ENCODE data around the gene ADAMTS2. TPM values are rescaled to one million over a fixed set of nuclear protein-coding genes. Genes with fewer than 3 reads are reported as not detected.

ADAMTS2 gene
- total and polyA plus RNA-seq, 2 donors (not counting 3 experiments of a cell fraction or from before 2014, with no cell fraction given) = not detected

GRCh38 chr5:179254638-179255271, 90.5 kb downstream of the ADAMTS2 start:
- Histone ChIP-seq H3K9ac (replicated peaks; ENCODE audit: extremely low read depth, insufficient read depth, low read length) (no peak overlapping the region), H3K4me3 (replicated peaks in 1 of 3; ENCODE audit: insufficient read depth in 1 of 3, low read depth in 1 of 3, low read length in 3 of 3) (no peak overlapping the region), H3K4me1 (ENCODE audit: control insufficient read depth, extremely low read depth, insufficient read depth, low read length) (no peaks in the 10 kb centered on the region), H3K9me1 (replicated peaks; ENCODE audit: control insufficient read depth, extremely low read depth, insufficient read depth, low read length) (no peaks in the 10 kb centered on the region), H3K36me3 (ENCODE audit: control insufficient read depth in 2 of 2, extremely low read depth in 1 of 2, insufficient read depth in 2 of 2, low read length in 2 of 2) (no peaks in the 10 kb centered on the region), H2AFZ (ENCODE audit: low read depth, low read length) (no peak overlapping the region), H3K79me2 (ENCODE audit: control insufficient read depth, insufficient read depth, low read length) (no peaks in the 10 kb centered on the region), H3K9me3 (replicated peaks; ENCODE audit: control insufficient read depth, insufficient read depth, low read length) (peaks cover 11% of the 10 kb centered on the region), H3K27ac (ENCODE audit: insufficient read depth, low read depth, low read length) (no peak overlapping the region), H3K27me3 (ENCODE audit: control insufficient read depth in 2 of 2, insufficient read depth in 2 of 2, low read length in 2 of 2) (no peaks in the 10 kb centered on the region), H4K20me1 (replicated peaks; ENCODE audit: control insufficient read depth, extremely low read depth, insufficient read depth, low read length) (no peaks in the 10 kb centered on the region), H3K4me2 (ENCODE audit: insufficient read depth, low read length) (no peak overlapping the region)
- intact Hi-C loops (cut with micrococcal nuclease) (no loop called here), dilution Hi-C loops (cut with MboI; ENCODE audit: extremely low pct_ligation_motif_present, low sequenced_read_pairs) (no loop called here)
- BruUV-seq (replicated peaks) = no TSS peak
- ChIA-PET CTCF (no interaction called here), POLR2A (no interaction called here)
- no peak for TF ChIP-seq POLR2A (IDR thresholded peaks at IDR 0.05; ENCODE audit: low read depth, low read length)
- FAIRE-seq (no peak), DNase-seq (ENCODE audit: low read depth, low spot score) (no peak)

DNA sequence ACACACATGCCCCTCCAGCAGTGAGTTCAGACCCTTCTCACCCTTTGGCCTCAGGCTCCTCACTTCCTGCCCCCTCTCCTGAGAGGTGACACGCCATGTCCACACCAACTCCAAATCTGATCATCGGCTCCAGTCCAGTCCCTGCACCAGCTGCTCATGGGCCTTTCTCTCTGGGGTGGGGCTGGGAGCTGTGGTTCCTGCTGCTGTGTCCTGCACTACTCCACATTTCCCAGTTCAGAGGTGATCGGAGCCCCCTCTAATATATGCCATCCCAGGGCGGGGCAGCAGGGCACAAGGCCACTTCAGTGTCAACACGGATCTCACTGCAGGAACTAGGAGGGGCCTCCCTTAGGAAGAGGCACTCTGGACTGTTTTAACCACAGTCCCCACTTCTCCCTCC, 91.5 kb downstream of the ADAMTS2 start:
- Histone ChIP-seq H3K36me3 (ENCODE audit: control insufficient read depth in 2 of 2, extremely low read depth in 1 of 2, insufficient read depth in 2 of 2, low read length in 2 of 2) (no peaks in the 10 kb centered on the region), H2AFZ (ENCODE audit: low read depth, low read length) (no peak overlapping the region), H4K20me1 (replicated peaks; ENCODE audit: control insufficient read depth, extremely low read depth, insufficient read depth, low read length) (no peaks in the 10 kb centered on the region), H3K9ac (replicated peaks; ENCODE audit: extremely low read depth, insufficient read depth, low read length) (no peak overlapping the region), H3K4me3 (replicated peaks in 1 of 3; ENCODE audit: insufficient read depth in 1 of 3, low read depth in 1 of 3, low read length in 3 of 3) (no peak overlapping the region), H3K27me3 (ENCODE audit: control insufficient read depth in 2 of 2, insufficient read depth in 2 of 2, low read length in 2 of 2) (no peaks in the 10 kb centered on the region), H3K4me1 (ENCODE audit: control insufficient read depth, extremely low read depth, insufficient read depth, low read length) (no peaks in the 10 kb centered on the region), H3K9me3 (replicated peaks; ENCODE audit: control insufficient read depth, insufficient read depth, low read length) (peaks cover 6% of the 10 kb centered on the region), H3K27ac (ENCODE audit: insufficient read depth, low read depth, low read length) (no peak overlapping the region), H3K4me2 (ENCODE audit: insufficient read depth, low read length) (no peak overlapping the region), H3K79me2 (ENCODE audit: control insufficient read depth, insufficient read depth, low read length) (no peaks in the 10 kb centered on the region), H3K9me1 (replicated peaks; ENCODE audit: control insufficient read depth, extremely low read depth, insufficient read depth, low read length) (no peaks in the 10 kb centered on the region)
- no peak for FAIRE-seq
- dilution Hi-C loops (cut with MboI; ENCODE audit: extremely low pct_ligation_motif_present, low sequenced_read_pairs) (no loop called here), intact Hi-C loops (cut with micrococcal nuclease) (no loop called here)
- POLR2A ChIA-PET = no interaction called here
- no peak for TF ChIP-seq FOS (IDR thresholded peaks at IDR 0.05; ENCODE audit: borderline replicate concordance, insufficient read depth, low read length)
- no peak for TF ChIP-seq GATA2 (IDR thresholded peaks at IDR 0.05; ENCODE audit: insufficient read depth, insufficient read length, low read depth, low read length)
- TF ChIP-seq CTCF (IDR thresholded peaks at IDR 0.05; ENCODE audit: extremely low read depth in 1 of 2, insufficient read depth in 1 of 2, low read depth in 1 of 2, low read length in 2 of 2) = no peak
- no peak for TF ChIP-seq POLR2A (IDR thresholded peaks at IDR 0.05; ENCODE audit: low read depth, low read length)
- TF ChIP-seq JUN (IDR thresholded peaks at IDR 0.05; ENCODE audit: borderline replicate concordance, insufficient read depth, insufficient read length, low read depth) = no peak
- no peak for TF ChIP-seq EZH2 (IDR thresholded peaks at IDR 0.05; ENCODE audit: borderline replicate concordance, low read depth, low read length, severe bottlenecking)
- TF ChIP-seq MYC (IDR thresholded peaks at IDR 0.05; ENCODE audit: low read depth, low read length) = no peak
- no peak for TF ChIP-seq MAX (IDR thresholded peaks at IDR 0.05; ENCODE audit: insufficient read depth, insufficient read length)
- TF ChIP-seq POLR2AphosphoS5 (IDR thresholded peaks at IDR 0.05; ENCODE audit: insufficient read depth, low read depth, low read length) = no peak
- no peak for DNase-seq (ENCODE audit: low read depth, low spot score)
- CTCF ChIA-PET = no interaction called here
- no TSS peak for BruUV-seq (replicated peaks)
